ENCODE measurements around the gene GLIPR1.

GLIPR1 gene

GRCh38 chr12:75528692-75529091 lies 48.1 kb downstream of the GLIPR1 start:
- in situ Hi-C loops (cut with MboI; ENCODE audit: low sequenced_read_pairs, unreplicated experiment) = loop anchor here (5.0 to 25.0 kb wide), 4 partner anchors 509 to 1034 kb away; partner anchors contain the start of genes BBS10 and OSBPL8
- TF ChIP-seq, protein P1, sequence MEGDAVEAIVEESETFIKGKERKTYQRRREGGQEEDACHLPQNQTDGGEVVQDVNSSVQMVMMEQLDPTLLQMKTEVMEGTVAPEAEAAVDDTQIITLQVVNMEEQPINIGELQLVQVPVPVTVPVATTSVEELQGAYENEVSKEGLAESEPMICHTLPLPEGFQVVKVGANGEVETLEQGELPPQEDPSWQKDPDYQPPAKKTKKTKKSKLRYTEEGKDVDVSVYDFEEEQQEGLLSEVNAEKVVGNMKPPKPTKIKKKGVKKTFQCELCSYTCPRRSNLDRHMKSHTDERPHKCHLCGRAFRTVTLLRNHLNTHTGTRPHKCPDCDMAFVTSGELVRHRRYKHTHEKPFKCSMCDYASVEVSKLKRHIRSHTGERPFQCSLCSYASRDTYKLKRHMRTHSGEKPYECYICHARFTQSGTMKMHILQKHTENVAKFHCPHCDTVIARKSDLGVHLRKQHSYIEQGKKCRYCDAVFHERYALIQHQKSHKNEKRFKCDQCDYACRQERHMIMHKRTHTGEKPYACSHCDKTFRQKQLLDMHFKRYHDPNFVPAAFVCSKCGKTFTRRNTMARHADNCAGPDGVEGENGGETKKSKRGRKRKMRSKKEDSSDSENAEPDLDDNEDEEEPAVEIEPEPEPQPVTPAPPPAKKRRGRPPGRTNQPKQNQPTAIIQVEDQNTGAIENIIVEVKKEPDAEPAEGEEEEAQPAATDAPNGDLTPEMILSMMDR (IDR thresholded peaks at IDR 0.05; ENCODE audit: borderline replicate concordance, control extremely low read depth, extremely low read depth, insufficient read depth, missing control alignments) = no peak
- DNase-seq (ENCODE audit: low spot score) = no peak

DNA sequence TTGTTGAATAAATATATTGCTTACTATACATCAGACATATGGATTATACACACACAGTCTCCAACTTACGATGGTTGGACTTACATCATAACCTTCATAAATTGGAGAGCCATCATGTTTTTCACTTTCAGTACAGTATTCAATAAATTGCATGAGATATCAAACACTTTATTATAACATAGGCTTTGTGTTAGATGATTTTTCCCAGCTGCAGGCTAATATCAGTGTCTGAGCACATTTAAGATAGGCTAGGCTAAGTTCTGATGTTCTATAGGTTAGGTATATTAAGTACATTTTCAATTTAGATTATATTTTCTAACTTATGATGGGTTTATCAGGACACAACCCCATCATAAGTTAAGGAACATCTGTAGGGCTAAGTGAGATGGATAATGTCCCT lies 48.8 kb downstream of the GLIPR1 start:
- DNase-seq (ENCODE audit: low spot score) = no peak
- TF ChIP-seq, protein P1 (IDR thresholded peaks at IDR 0.05; ENCODE audit: borderline replicate concordance, control extremely low read depth, extremely low read depth, insufficient read depth, missing control alignments) = no peak
- in situ Hi-C loops (cut with MboI; ENCODE audit: low sequenced_read_pairs, unreplicated experiment) = loop anchor here (5.0 to 25.0 kb wide), 4 partner anchors 508 to 1033 kb away; partner anchors contain the start of genes BBS10 and OSBPL8

DNA sequence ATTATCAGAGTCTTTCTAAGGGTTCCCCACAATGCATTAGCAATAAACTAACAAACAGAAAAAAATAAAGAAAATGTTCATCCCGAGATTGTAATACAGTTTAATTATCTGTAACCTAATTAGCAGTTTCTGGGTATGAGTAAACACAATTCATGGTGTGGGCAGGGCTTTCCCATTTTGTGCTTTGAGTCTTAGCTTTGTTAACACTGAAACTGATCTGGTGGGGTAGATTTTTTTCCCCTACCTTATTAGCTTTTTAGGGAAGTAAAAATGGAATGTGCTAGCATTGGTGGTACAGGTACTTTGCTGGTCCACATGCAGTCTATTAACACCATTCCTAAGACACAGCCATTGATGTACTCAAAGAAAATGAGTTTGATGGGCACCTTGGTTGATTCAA lies 49.3 kb downstream of the GLIPR1 start:
- in situ Hi-C loops (cut with MboI; ENCODE audit: low sequenced_read_pairs, unreplicated experiment) = loop anchor here (5.0 to 25.0 kb wide), 4 partner anchors 507 to 1032 kb away; partner anchors contain the start of genes BBS10 and OSBPL8
- TF ChIP-seq, protein P1 (IDR thresholded peaks at IDR 0.05; ENCODE audit: borderline replicate concordance, control extremely low read depth, extremely low read depth, insufficient read depth, missing control alignments) = no peak

GRCh38 chr12:75533239-75533638 lies 52.7 kb downstream of the GLIPR1 start:
- in situ Hi-C loops (cut with MboI; ENCODE audit: low sequenced_read_pairs, unreplicated experiment) = loop anchor here (25.0 kb wide), 3 partner anchors 804 to 1029 kb away; partner anchors contain the start of genes BBS10 and OSBPL8
- no peak for DNase-seq (ENCODE audit: low spot score)
- TF ChIP-seq, protein P1 (IDR thresholded peaks at IDR 0.05; ENCODE audit: borderline replicate concordance, control extremely low read depth, extremely low read depth, insufficient read depth, missing control alignments) = no peak

More for the DNA sequence above, 49.3 kb downstream of the GLIPR1 start:
- DNase-seq (ENCODE audit: low spot score) = no peak

DNA sequence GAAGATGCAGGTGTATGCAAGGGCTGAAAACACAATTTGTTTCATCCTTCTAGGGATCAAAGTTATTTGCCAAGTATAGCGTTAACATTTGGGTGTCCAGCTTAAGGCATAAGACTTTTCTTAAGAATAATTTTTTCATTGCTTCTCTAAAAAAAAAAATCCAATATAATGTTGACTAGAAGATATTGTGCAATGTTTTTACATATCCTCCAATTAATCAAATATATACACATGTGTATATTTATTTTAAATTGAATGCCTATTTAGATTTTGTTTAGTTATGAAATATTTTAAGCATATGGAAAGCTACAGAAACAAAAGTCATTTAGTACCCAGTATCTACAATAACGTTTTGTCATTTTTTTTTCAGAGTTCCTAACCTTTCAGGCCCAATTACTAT lies 59.3 kb downstream of the GLIPR1 start:
- in situ Hi-C loops (cut with MboI; ENCODE audit: low sequenced_read_pairs, unreplicated experiment) = loop anchor here (25.0 kb wide), 3 partner anchors 797 to 1022 kb away; partner anchors contain the start of genes BBS10 and OSBPL8
- DNase-seq (ENCODE audit: low spot score) = no peak
- TF ChIP-seq, protein P1 (IDR thresholded peaks at IDR 0.05; ENCODE audit: borderline replicate concordance, control extremely low read depth, extremely low read depth, insufficient read depth, missing control alignments) = no peak

DNA sequence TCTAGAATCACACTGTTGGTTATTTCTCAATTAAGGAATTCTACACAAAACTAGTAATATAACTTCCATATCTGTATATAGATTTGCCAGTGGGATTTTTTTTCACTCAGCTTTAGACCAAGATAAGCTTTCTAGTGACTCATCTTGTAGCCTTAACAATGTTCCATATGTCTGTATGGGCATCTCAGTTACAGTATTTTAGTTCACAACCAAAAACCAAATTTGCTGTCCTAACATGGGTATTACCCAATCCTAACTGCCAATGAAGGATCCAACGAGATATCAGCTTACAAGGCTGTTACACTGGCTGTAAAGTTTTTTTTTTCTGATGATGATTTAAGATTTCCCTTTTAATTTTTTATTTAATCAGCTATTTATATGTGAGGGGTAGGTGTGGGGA lies 62.4 kb downstream of the GLIPR1 start:
- TF ChIP-seq, protein P1 (IDR thresholded peaks at IDR 0.05; ENCODE audit: borderline replicate concordance, control extremely low read depth, extremely low read depth, insufficient read depth, missing control alignments) = no peak
- in situ Hi-C loops (cut with MboI; ENCODE audit: low sequenced_read_pairs, unreplicated experiment) = loop anchor here (25.0 kb wide), 3 partner anchors 794 to 1019 kb away; partner anchors contain the start of genes BBS10 and OSBPL8
- no peak for DNase-seq (ENCODE audit: low spot score)

All from GM13976 (cell line).